VCaP (cell line): ENCODE measurements around the gene RBPJL.
A peak's percentile ranks its signal among the peaks of the same experiment; 100 is the strongest.

Experiments
- H3K27ac ChIP-seq: fragments of 450-650 bp; 2 replicates; pipeline ENCODE4 v1.5.1; 2017
- TF ChIP-seq, protein P1 (sequence below): fragments of 450-650 bp; conservative IDR thresholded peaks from 2 replicates; pipeline ENCODE4 v1.5.1; 2017; ENCODE audit warnings: mild to moderate bottlenecking, moderate library complexity

The RBPJL gene

DNA sequence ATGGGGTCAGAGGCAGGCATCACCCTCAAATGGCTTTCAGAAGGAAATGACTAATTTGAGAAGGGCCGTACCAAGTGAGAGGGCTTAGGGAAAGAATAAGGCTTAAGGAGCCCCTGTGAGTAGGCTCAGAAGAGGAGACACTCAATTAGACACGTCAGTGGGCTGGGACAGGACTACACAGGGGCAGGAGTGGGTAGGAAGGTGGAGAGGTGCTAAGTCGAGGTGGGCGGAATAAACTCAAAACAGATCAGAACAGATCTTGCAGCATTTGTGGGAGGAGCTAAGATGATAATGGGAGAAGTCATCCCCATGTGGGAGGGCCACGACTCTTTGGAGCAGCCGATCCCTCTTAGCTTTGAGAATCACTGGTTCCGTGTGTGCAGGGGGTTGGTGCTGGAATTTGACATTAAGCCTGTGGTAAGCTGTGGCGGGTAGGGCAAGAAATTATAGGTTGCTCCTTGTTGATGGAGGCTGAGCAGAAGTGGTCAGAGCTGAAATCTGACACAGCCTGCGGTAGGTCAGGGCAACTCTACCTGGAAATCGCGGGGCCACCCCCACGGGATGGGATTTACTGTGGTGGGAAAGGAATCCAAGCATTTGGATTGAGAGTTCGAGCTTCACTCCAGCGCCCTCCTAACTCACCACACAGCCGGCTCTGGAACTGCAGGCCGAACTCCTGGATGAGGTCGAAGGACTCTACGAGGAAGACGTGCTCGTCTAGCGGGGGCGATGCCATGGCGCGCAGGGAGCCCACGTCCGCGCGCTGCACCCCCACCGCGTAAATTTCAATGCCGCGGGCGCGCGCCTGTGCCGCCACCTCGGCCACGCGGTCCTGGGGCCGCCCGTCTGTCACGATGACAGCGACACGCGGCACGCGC is 2.8 kb upstream of the RBPJL start:
- TF ChIP-seq, protein P1, sequence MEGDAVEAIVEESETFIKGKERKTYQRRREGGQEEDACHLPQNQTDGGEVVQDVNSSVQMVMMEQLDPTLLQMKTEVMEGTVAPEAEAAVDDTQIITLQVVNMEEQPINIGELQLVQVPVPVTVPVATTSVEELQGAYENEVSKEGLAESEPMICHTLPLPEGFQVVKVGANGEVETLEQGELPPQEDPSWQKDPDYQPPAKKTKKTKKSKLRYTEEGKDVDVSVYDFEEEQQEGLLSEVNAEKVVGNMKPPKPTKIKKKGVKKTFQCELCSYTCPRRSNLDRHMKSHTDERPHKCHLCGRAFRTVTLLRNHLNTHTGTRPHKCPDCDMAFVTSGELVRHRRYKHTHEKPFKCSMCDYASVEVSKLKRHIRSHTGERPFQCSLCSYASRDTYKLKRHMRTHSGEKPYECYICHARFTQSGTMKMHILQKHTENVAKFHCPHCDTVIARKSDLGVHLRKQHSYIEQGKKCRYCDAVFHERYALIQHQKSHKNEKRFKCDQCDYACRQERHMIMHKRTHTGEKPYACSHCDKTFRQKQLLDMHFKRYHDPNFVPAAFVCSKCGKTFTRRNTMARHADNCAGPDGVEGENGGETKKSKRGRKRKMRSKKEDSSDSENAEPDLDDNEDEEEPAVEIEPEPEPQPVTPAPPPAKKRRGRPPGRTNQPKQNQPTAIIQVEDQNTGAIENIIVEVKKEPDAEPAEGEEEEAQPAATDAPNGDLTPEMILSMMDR = no peak
- no peak overlapping the region for H3K27ac ChIP-seq

DNA sequence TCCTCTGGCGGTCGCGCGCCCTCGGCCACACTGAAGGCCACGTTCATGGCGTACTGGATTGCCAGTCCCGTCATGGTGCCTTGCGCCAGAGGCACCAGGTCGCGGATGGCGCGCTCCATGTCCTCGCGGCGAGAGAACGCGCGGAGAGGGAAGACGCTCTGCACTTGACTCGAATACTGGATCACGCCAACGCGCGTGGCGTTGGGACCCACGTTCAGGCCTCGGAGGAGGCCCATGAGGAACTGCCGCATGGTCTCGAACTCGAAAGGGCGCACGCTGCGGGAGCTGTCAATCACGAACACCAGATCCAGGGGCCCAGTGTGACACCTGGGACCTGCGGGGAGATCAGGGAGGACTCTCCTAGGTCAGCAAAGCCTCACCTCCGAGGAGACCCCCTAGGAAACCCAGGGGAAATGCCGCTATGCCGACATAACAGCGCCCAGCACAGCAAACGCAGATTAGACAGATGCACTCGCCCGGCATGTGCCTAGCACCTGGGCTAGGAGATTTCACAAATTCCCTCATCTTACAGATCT is 2.1 kb upstream of the RBPJL start:
- H3K27ac ChIP-seq = no peak overlapping the region
- TF ChIP-seq, protein P1 = no peak

DNA sequence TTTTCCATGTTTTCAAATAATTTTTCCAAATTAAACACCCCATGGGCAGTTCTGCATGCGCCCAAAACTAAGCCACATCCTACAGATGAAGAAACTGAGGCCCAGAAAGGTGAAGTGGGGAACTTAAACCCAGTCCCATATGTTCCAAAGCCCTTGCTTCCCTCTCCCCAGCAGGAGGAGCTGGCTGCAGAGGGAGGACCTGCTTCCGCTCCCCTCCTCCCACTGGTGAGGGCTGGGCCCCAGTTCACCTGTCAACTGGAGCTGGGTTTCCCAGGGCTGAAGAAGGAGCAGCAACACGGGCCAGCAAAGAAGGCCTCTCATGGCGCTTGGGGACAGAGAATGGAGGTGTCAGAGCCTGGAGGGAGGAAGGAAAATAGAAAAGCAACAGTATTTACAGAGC is 1.4 kb upstream of the RBPJL start:
- TF ChIP-seq, protein P1 = no peak
- H3K27ac ChIP-seq = no peak overlapping the region

DNA sequence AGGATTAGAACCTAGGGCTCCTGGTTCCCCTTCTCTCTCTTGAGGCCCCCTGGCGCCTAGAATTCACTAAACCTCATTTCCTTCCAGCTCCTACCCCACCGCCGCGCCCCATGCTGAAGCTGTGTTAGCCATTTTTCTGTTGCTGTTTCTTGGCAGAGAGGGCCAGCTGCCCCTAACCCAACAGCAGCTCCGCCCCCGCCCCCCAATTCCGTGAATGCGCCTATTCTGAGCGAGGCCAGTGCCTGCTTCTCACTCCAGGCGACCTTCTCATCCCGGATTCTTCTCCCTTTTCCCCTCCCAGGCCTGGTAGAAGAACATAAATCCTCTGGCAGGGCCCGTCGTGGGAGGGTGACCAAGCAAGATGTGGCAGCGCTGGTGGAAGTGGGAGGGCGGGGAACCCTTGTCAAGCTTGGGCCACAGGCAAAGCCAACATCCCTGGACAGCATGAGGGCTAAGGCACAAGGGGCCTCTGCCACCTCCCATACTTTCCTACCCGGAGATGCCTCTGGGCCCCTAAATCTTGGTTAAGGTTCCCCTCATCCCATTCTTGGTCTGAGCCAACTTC is 518 bp downstream of the RBPJL start:
- H3K27ac ChIP-seq = no peak overlapping the region
- TF ChIP-seq, protein P1 = no peak

DNA sequence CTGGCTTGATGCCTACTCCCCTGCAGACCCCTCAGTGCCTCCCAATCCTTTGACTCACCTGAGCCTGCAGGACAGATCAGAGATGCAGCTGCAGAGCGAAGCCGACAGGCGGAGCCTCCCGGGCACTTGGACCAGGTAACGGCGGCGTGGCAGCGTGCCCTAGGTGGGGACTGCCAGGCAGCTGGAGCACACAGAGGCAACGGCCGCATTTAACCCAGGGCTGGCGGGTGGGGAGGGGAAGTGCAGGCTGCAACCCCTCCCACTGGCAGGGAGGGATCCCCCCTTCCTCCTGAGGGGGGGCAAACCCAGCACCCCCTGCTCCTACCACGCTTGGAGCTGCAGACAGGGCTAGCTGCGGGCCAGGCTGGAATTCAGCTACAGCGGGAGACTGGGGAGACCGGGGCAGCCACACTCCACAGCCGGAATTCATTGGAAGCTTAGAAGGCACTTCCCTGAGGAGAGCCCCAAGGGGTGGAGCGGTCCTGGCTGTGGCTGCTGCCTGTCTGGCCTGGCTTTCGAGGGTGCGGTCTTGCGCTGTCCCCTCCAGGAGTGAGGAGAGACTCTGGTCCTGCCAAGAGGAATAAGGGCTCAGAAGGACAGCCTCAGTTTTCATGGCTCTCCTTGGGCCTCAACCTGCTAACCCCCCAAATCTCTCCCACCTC is 1.6 kb downstream of the RBPJL start, which contains the start of gene MATN4:
Gene MATN4 (minus strand): TSS at position 183 of the 662 bp plus-strand sequence. CDS start 2,717 bp downstream, outside the sequence.
- TF ChIP-seq, protein P1 = peak; percentile 55
- H3K27ac ChIP-seq = no peak within 1 kb of the TSS

DNA sequence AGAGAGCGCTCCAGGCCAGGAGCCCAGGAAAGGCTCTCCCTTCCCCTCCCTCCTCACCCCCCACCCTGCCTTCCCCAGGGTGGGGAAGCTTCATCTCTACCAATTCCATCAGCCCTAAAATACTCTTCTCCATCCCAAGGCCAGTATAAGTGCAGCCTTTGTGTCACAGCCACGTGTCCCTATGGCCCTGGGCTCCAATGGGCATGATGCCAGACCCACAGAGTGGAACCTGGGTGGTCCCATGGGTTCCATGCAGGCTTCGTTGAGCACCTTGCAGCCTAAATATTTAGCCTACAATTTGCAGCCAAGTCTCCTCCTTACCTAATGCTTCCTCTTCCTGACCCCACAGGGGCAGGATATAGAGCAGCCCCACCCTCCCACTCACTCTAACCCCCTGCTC is 2.4 kb downstream of the RBPJL start:
- TF ChIP-seq, protein P1 = no peak
- H3K27ac ChIP-seq = no peak overlapping the region
